ENCODE results near the gene IFT88. TPM values are rescaled to one million over a fixed set of nuclear protein-coding genes. Genes with fewer than 3 reads are reported as not detected.

The IFT88 gene
- total RNA-seq, 1 donor from 2014 or later = 8.1 TPM

- H3K27me3 ChIP-seq (ENCODE audit: low read depth) = no peaks in the 10 kb centered on the region
- no peak overlapping the region for H3K27ac ChIP-seq (replicated peaks)
- no peak for DNase-seq
- H3K4me3 ChIP-seq = no peak overlapping the region
- intact Hi-C loops (cut with micrococcal nuclease) = no loop called here
- H3K9me3 ChIP-seq (replicated peaks) = no peaks in the 10 kb centered on the region
- peaks cover 4% of the 10 kb centered on the region for H3K36me3 ChIP-seq
- TF ChIP-seq, protein P1, sequence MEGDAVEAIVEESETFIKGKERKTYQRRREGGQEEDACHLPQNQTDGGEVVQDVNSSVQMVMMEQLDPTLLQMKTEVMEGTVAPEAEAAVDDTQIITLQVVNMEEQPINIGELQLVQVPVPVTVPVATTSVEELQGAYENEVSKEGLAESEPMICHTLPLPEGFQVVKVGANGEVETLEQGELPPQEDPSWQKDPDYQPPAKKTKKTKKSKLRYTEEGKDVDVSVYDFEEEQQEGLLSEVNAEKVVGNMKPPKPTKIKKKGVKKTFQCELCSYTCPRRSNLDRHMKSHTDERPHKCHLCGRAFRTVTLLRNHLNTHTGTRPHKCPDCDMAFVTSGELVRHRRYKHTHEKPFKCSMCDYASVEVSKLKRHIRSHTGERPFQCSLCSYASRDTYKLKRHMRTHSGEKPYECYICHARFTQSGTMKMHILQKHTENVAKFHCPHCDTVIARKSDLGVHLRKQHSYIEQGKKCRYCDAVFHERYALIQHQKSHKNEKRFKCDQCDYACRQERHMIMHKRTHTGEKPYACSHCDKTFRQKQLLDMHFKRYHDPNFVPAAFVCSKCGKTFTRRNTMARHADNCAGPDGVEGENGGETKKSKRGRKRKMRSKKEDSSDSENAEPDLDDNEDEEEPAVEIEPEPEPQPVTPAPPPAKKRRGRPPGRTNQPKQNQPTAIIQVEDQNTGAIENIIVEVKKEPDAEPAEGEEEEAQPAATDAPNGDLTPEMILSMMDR (IDR thresholded peaks at IDR 0.05; ENCODE audit: borderline replicate concordance) = no peak
- H3K4me1 ChIP-seq = no peaks in the 10 kb centered on the region
These were observed 118.1 kb downstream of the IFT88 start for GRCh38 chr13:20685092-20685491.

DNA sequence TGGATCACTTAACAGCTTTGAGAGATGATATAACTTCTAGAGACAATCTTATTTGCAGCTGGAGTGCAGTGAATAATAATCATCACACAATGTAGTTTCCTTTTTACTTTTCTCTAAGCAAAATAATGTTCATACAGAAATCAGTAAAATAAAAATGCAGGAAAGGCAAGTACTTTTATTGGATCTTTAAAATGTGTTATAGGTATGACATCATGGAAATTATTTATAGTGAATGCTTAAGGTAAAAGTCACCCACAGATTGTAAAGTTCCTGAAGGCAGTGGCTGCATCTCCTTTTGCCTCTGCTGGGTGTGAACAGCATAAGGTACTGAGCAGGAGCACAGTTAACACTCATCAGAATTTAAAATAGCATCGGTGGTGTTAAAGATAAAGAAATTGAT, 119.2 kb downstream of the IFT88 start:
- no peaks in the 10 kb centered on the region for H3K27me3 ChIP-seq (ENCODE audit: low read depth)

GRCh38 chr13:20686863-20687579, 120.1 kb downstream of the IFT88 start:
- DNase-seq = no peak
- Histone ChIP-seq H3K36me3 (peaks cover 16% of the 10 kb centered on the region), H3K27ac (replicated peaks) (no peak overlapping the region), H3K27me3 (ENCODE audit: low read depth) (no peaks in the 10 kb centered on the region), H3K9me3 (replicated peaks) (no peaks in the 10 kb centered on the region), H3K4me1 (no peaks in the 10 kb centered on the region), H3K4me3 (no peak overlapping the region)
- intact Hi-C loops (cut with micrococcal nuclease) = no loop called here
- TF ChIP-seq, protein P1 (IDR thresholded peaks at IDR 0.05; ENCODE audit: borderline replicate concordance) = no peak

More for the DNA sequence above, 119.2 kb downstream of the IFT88 start:
- Histone ChIP-seq H3K4me3 (no peak overlapping the region), H3K4me1 (no peaks in the 10 kb centered on the region), H3K9me3 (replicated peaks) (no peaks in the 10 kb centered on the region), H3K36me3 (peaks cover 9% of the 10 kb centered on the region), H3K27ac (replicated peaks) (no peak overlapping the region)
- TF ChIP-seq, protein P1 (IDR thresholded peaks at IDR 0.05; ENCODE audit: borderline replicate concordance) = no peak
- DNase-seq = no peak
- intact Hi-C loops (cut with micrococcal nuclease) = no loop called here

DNA sequence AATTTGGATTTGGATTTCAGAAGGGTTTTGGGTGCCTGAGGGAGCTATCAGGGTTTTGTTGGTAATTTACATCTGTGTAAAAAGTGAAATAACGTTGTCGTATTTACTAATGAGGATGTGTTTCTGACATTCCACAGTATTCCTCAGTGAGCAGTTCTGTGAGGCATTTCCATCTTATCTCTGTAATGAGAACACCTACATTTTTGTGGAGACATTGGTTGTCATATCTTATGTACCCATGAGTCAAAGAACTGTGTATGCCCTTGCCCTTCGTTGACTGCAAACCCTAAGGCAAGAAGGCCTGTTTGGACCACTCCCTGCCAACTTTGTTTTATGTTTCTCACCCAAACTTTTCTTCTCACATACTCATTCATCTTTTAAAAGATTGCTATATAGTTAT, 122.3 kb downstream of the IFT88 start:
- H3K9me3 ChIP-seq (replicated peaks) = no peaks in the 10 kb centered on the region
- no peak overlapping the region for H3K4me3 ChIP-seq
- no peak overlapping the region for H3K27ac ChIP-seq (replicated peaks)
- H3K36me3 ChIP-seq = peaks cover 14% of the 10 kb centered on the region
- TF ChIP-seq, protein P1 (IDR thresholded peaks at IDR 0.05; ENCODE audit: borderline replicate concordance) = no peak
- H3K27me3 ChIP-seq (ENCODE audit: low read depth) = no peaks in the 10 kb centered on the region
- H3K4me1 ChIP-seq = no peaks in the 10 kb centered on the region
- no peak for DNase-seq
- intact Hi-C loops (cut with micrococcal nuclease) = no loop called here

DNA sequence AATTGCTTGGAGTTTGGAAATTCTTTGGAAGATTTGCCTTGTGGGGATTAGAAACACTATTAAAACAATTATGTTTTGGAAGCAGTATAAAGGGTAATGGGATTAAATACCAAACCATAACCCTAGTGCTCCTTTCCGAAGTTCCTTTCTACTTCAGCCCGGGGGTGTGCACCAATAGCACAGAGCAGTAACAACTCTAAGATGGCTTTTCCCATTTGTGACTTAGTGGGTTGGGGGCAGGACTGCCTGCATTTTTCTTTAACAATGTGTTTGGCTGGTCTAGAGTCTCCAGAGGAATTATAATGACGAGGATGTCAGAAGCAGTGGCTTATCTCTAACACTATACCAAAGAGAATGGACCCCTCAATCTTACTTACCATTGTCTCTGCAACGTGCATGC, 124.7 kb downstream of the IFT88 start:
- H3K27ac ChIP-seq (replicated peaks) = no peak overlapping the region
- intact Hi-C loops (cut with micrococcal nuclease) = no loop called here

More for the DNA sequence above, 124.7 kb downstream of the IFT88 start:
- H3K27me3 ChIP-seq (ENCODE audit: low read depth) = no peaks in the 10 kb centered on the region
- peaks cover 14% of the 10 kb centered on the region for H3K36me3 ChIP-seq
- TF ChIP-seq, protein P1 (IDR thresholded peaks at IDR 0.05; ENCODE audit: borderline replicate concordance) = no peak
- no peaks in the 10 kb centered on the region for H3K4me1 ChIP-seq
- no peak overlapping the region for H3K4me3 ChIP-seq
- DNase-seq = no peak
- no peaks in the 10 kb centered on the region for H3K9me3 ChIP-seq (replicated peaks)

All from left ventricle myocardium inferior (tissue), 1 donor.